HEK293T (cell line): ENCODE results near the gene PIH1D1.

Source experiments
- CTCF ChIA-PET: fragments of 350-600 bp; formaldehyde crosslinking; extraction: SDS; loops from one replicate; lab custom pipeline; 2021; ENCODE audit warnings: antibody characterized with exemption, inconsistent platforms; lab: Yijun Ruan, JAX
- POLR2A ChIA-PET: fragments of 350-600 bp; formaldehyde crosslinking; extraction: SDS; loops from one replicate; lab custom pipeline; 2020; ENCODE audit warnings: antibody characterized with exemption, inconsistent platforms; lab: Yijun Ruan, JAX
- DNase-seq: peaks from one replicate; pipeline ENCODE4 v3.0.0; 2012; ENCODE audit warnings: mixed read lengths; ENCODE audit errors: extremely low spot score
- ARNT ChIP-seq: fragments of 450-650 bp; IDR thresholded peaks from 2 replicates; pipeline ENCODE4 v1.6.1; 2017; ENCODE audit warnings: mild to moderate bottlenecking
- BHLHE40 ChIP-seq: fragments of 450-650 bp; IDR thresholded peaks from 2 replicates; pipeline ENCODE4 v1.6.1; 2016; ENCODE audit warnings: mild to moderate bottlenecking, moderate library complexity, borderline replicate concordance
- CTBP1 ChIP-seq: fragments of 450-650 bp; IDR thresholded peaks from 2 replicates; pipeline ENCODE4 v1.6.1; 2016; ENCODE audit warnings: borderline replicate concordance
- ELF4 ChIP-seq: fragments of 450-650 bp; IDR thresholded peaks from 2 replicates; pipeline ENCODE4 v1.6.1; 2017; ENCODE audit warnings: antibody characterized with exemption
- FOXA1 ChIP-seq: fragments of 450-650 bp; IDR thresholded peaks from 2 replicates; pipeline ENCODE4 v1.6.1; 2016; ENCODE audit warnings: mild to moderate bottlenecking
- FOXK2 ChIP-seq: fragments of 450-650 bp; IDR thresholded peaks from 2 replicates; pipeline ENCODE4 v1.6.1; 2016; ENCODE audit warnings: mild to moderate bottlenecking
- FOXM1 ChIP-seq: fragments of 450-650 bp; IDR thresholded peaks from 2 replicates; pipeline ENCODE4 v1.6.1; 2017; ENCODE audit warnings: mild to moderate bottlenecking, borderline replicate concordance
- HDGF ChIP-seq: fragments of 450-650 bp; IDR thresholded peaks from 2 replicates; pipeline ENCODE4 v1.6.1; 2017; ENCODE audit warnings: antibody characterized with exemption, borderline replicate concordance
- L3MBTL2 ChIP-seq: fragments of 450-650 bp; conservative IDR thresholded peaks from 2 replicates; pipeline ENCODE4 v1.6.1; 2016; ENCODE audit warnings: mild to moderate bottlenecking
- LEF1 ChIP-seq: fragments of 450-650 bp; IDR thresholded peaks from 2 replicates; pipeline ENCODE4 v1.6.1; 2017; ENCODE audit warnings: mild to moderate bottlenecking, borderline replicate concordance
- NFRKB ChIP-seq: fragments of 450-650 bp; IDR thresholded peaks from 2 replicates; pipeline ENCODE4 v1.6.1; 2016; ENCODE audit warnings: mild to moderate bottlenecking, moderate library complexity
- PKNOX1 ChIP-seq: fragments of 450-650 bp; IDR thresholded peaks from 2 replicates; pipeline ENCODE4 v1.6.1; 2016
- SP1 ChIP-seq: fragments of 450-650 bp; IDR thresholded peaks from 2 replicates; pipeline ENCODE4 v1.6.1; 2017
- SUZ12 ChIP-seq: fragments of 450-650 bp; IDR thresholded peaks from 2 replicates; pipeline ENCODE4 v1.6.1; 2016; ENCODE audit warnings: mild to moderate bottlenecking
- TARDBP ChIP-seq: fragments of 450-650 bp; IDR thresholded peaks from 2 replicates; pipeline ENCODE4 v1.6.1; 2016
- ZNF384 ChIP-seq: fragments of 450-650 bp; IDR thresholded peaks from 2 replicates; pipeline ENCODE4 v1.6.1; 2016

PIH1D1 gene

GRCh38 chr19:49451430-49452181, at the start of gene PIH1D1:
Gene PIH1D1 (minus strand): TSS chr19:49451814. CDS start chr19:49451574, 240 bp downstream.
- CTCF ChIA-PET = interaction anchor here (0.6 to 2.3 kb wide), 5 partner anchors 9 to 179 kb away, joined by 3 to 6 read pairs (median 4); no protein-coding TSS in a partner anchor
- TF ChIP-seq FOXK2 (no peak; the same call in 1 of the 2 replicates), HDGF (no peak), FOXM1 (no peak), BHLHE40 (no peak), PKNOX1 (peak; percentile 98), L3MBTL2 (peak; percentile 82), SP1 (no peak), FOXA1 (no peak), ZNF384 (no peak), LEF1 (no peak), ARNT (no peak), TARDBP (no peak), SUZ12 (no peak), CTBP1 (no peak), ELF4 (peak; percentile 86), NFRKB (no peak)
- POLR2A ChIA-PET = interaction anchor here (0.5 to 4.7 kb wide), 22 partner anchors 8 to 224 kb away, joined by 3 to 41 read pairs (median 4); partner anchors contain the start of genes FLT3LG, GFY, RPS11 and SLC17A7
- DNase-seq = peak; percentile 89

DNA sequence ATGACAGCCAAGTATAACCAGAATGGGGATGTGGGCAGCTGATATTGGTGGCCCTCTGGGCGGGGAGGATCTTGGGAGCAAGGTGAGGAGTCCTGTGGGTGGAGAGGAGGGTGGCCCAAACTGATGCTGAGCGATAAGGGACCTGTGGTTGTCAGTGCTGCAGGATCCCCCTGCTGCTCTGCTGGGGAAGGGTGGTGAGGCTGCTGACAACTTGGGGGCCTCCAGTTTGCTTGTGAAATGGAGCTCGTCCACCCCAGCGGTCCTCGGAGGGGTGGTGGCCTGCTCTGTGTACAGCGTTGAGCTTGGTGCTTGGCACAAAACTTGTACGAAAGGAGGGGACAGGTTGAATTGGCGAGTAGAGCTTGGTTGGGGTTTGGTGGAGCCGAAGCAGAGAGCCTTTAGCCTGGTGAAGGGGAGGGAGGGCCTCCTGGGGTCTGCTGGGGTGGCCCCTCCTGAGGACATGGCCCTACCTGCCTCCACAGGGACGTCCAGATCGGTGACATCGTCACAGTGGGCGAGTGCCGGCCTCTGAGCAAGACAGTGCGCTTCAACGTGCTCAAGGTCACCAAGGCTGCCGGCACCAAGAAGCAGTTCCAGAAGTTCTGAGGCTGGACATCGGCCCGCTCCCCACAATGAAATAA, 47.5 kb upstream of the PIH1D1 start:
- no peak for DNase-seq
- POLR2A ChIA-PET = interaction anchor here (0.9 to 1.9 kb wide), 2 partner anchors 47 to 81 kb away, joined by 4 read pairs; partner anchors contain the start of genes NOSIP and PIH1D1
- CTCF ChIA-PET = interaction anchor here (1.0 kb wide), 1 partner anchor 71 kb away, joined by 3 read pairs; no protein-coding TSS in a partner anchor
- TF ChIP-seq HDGF = no peak
- no peak for TF ChIP-seq NFRKB
- TF ChIP-seq FOXM1 = no peak
- TF ChIP-seq SP1 = no peak
- no peak for TF ChIP-seq CTBP1
- no peak for TF ChIP-seq L3MBTL2
- no peak for TF ChIP-seq FOXA1
- no peak for TF ChIP-seq FOXK2
- TF ChIP-seq ARNT = no peak
- no peak for TF ChIP-seq SUZ12
- no peak for TF ChIP-seq LEF1
- TF ChIP-seq ZNF384 = no peak
- TF ChIP-seq BHLHE40 = no peak

DNA sequence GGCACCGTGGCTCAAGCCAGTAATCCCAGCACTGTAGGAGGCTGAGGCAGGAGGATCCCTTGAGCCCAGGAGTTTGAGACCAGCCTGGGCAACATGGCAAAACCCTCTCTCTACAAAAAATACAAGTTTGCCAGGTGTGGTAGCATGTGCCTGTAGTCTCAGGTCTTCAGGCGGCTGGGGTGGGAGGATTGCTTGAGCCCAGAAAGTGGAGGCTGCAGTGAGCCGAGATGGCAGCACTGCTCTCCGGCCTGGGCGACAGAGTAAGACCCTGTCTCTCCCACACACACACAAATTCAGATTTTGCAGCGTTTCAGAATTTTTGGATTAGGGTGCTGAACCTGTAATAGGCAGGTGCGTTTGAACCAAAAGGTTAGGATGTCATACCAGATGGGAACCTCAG, 46.9 kb upstream of the PIH1D1 start:
- no peak for TF ChIP-seq SP1
- TF ChIP-seq FOXM1 = no peak
- no peak for TF ChIP-seq BHLHE40
- ChIA-PET CTCF (interaction anchor here (1.0 kb wide), 1 partner anchor 72 kb away, joined by 3 read pairs; no protein-coding TSS in a partner anchor), POLR2A (interaction anchor here (0.5 to 1.9 kb wide), 2 partner anchors 8 to 46 kb away, joined by 3 to 4 read pairs; partner anchors contain the start of gene PIH1D1)
- DNase-seq = no peak

GRCh38 chr19:49497789-49498103, 46.1 kb upstream of the PIH1D1 start:
- ChIA-PET POLR2A (no interaction called here), CTCF (no interaction called here)
- DNase-seq = no peak
- TF ChIP-seq FOXM1 (no peak), HDGF (no peak), FOXK2 (no peak), SUZ12 (no peak), ZNF384 (no peak), SP1 (no peak), LEF1 (no peak), FOXA1 (no peak), ARNT (no peak), NFRKB (no peak), CTBP1 (no peak), ELF4 (no peak), PKNOX1 (no peak), BHLHE40 (no peak), TARDBP (no peak), L3MBTL2 (no peak)

- CTCF ChIA-PET = interaction anchor here (0.6 to 1.5 kb wide), 2 partner anchors 39 to 49 kb away, joined by 3 read pairs; no protein-coding TSS in a partner anchor
- POLR2A ChIA-PET = interaction anchor here (2.1 to 5.9 kb wide), 3 partner anchors 45 to 179 kb away, joined by 13 to 41 read pairs (median 18); partner anchors contain the start of genes ALDH16A1, PIH1D1, PRMT1 and SCAF1
- no peak for DNase-seq
- TF ChIP-seq ELF4 (no peak), L3MBTL2 (0 out of 2 replicates have a peak, but pooled peaks have one; percentile 20), FOXK2 (no peak), TARDBP (no peak), ZNF384 (no peak), FOXA1 (no peak), SUZ12 (no peak), NFRKB (no peak)
Measured at GRCh38 chr19:49497047-49497788, 45.6 kb upstream of the PIH1D1 start.
